Thymus (tissue), 11 donors: ENCODE results near the gene MAPKAP1. TPM values are rescaled to one million over a fixed set of nuclear protein-coding genes. Genes with fewer than 3 reads are reported as not detected.

Experiments used
- DNase-seq, 9 donors: peaks; one replicate each; pipeline ENCODE4 v3.0.0-alpha.2; 2013; ENCODE audit warnings: low spot score in 9 of 9, low read depth in 6 of 9, missing footprints in 1 of 9
- H3K27ac ChIP-seq, 2 donors: one replicate each; pipeline ENCODE4 v1.5.1; 2013; ENCODE audit warnings: control low read depth in 1 of 2, low read depth in 1 of 2, low read length in 1 of 2, mild to moderate bottlenecking in 1 of 2, moderate library complexity in 1 of 2
- H3K27me3 ChIP-seq, 2 donors: one replicate each; pipeline ENCODE4 v1.5.1; 2013; ENCODE audit warnings: low read length in 1 of 2; ENCODE audit not compliant: control insufficient read depth in 2 of 2, insufficient read depth in 1 of 2
- H3K36me3 ChIP-seq, 2 donors: one replicate each; pipeline ENCODE4 v1.5.1; 2013; ENCODE audit warnings: low read length in 1 of 2, mild to moderate bottlenecking in 1 of 2, moderate library complexity in 1 of 2; ENCODE audit not compliant: control insufficient read depth in 2 of 2, insufficient read depth in 2 of 2
- H3K4me1 ChIP-seq, 2 donors: one replicate each; pipeline ENCODE4 v1.5.1; 2013; ENCODE audit warnings: low read length in 2 of 2; ENCODE audit not compliant: control insufficient read depth in 2 of 2, insufficient read depth in 2 of 2
- H3K4me3 ChIP-seq, 2 donors: one replicate each; pipeline ENCODE4 v1.5.1; 2013; ENCODE audit warnings: low read length in 2 of 2, control low read depth in 1 of 2, mild to moderate bottlenecking in 1 of 2
- H3K9me3 ChIP-seq, 2 donors: one replicate each; pipeline ENCODE4 v1.5.1; 2013; ENCODE audit warnings: low read length in 1 of 2, mild to moderate bottlenecking in 1 of 2; ENCODE audit not compliant: control insufficient read depth in 2 of 2, insufficient read depth in 1 of 2
- WGBS: extraction: QIAGEN DNeasy Blood & Tissue Kit; methylation state at CpG from one replicate; pipeline ENCODE4 v1.1.7; 2013; 5-methylcytosine and 5-hydroxymethylcytosine counted together
- polyA plus RNA-seq: library from polyadenylated mRNA; stranded (reverse); fragments of 200-250 nt; gene quantifications from one replicate; pipeline ENCODE4 v1.2.3, GENCODE V29; 2013
- total RNA-seq: library from RNA; stranded (reverse); fragments of 120-200 nt; gene quantifications from one replicate; pipeline ENCODE4 v1.2.4, GENCODE V29; 2013
- donor health status: healthy.

MAPKAP1 gene
- total and polyA plus RNA-seq, 2 donors: 40.3 to 40.7 TPM

GRCh38 chr9:125388978-125389377, 318.0 kb downstream of the MAPKAP1 start:
- no peak for DNase-seq

GRCh38 chr9:125387861-125388524, 319.0 kb downstream of the MAPKAP1 start:
- no peak overlapping the region for H3K4me3 ChIP-seq
- H3K9me3 ChIP-seq: no peaks in the 10 kb centered on the region
- H3K4me1 ChIP-seq: no peaks in the 10 kb centered on the region
- no peaks in the 10 kb centered on the region for H3K36me3 ChIP-seq
- H3K27ac ChIP-seq: no peak overlapping the region
- WGBS: 93% methylated on average over 14 of the region's 14 CpGs
- no peaks in the 10 kb centered on the region for H3K27me3 ChIP-seq
- DNase-seq: no peak

More at GRCh38 chr9:125388978-125389377, 318.0 kb downstream of the MAPKAP1 start:
- Histone ChIP-seq H3K4me3 (no peak overlapping the region), H3K27ac (no peak overlapping the region), H3K4me1 (no peaks in the 10 kb centered on the region), H3K36me3 (no peaks in the 10 kb centered on the region), H3K9me3 (no peaks in the 10 kb centered on the region), H3K27me3 (no peaks in the 10 kb centered on the region)
- WGBS: 71% methylated on average over 6 of the region's 6 CpGs

Other genes starting within 250 kb of the MAPKAP1 start
- 16.2 TPM for gene PBX3, start 40.2 kb upstream of the MAPKAP1 start, total RNA-seq
- gene PBX3, start 40.2 kb upstream of the MAPKAP1 start, polyA plus RNA-seq: 21.4 TPM